Left renal pelvis (tissue), 4 donors: ENCODE data around the gene BEST1. TPM values are rescaled to one million over a fixed set of nuclear protein-coding genes. Genes with fewer than 3 reads are reported as not detected.
"Not testable (repeated sequence)": the region's sequence is repeated elsewhere in the genome, so short reads cannot be mapped to it uniquely, and the experiment has no call there.

Source experiments
- DNase-seq, 4 donors: peaks; one replicate each; pipeline ENCODE4 v3.0.0-alpha.2; 2013; ENCODE audit warnings: low read depth in 4 of 4, low spot score in 3 of 4
- polyA plus RNA-seq, 4 donors: library from polyadenylated mRNA; unstranded; fragments of 120-200 nt; gene quantifications; one replicate each; pipeline ENCODE4 v1.2.1, GENCODE V29; 2013; ENCODE audit not compliant: insufficient read length in 4 of 4

BEST1 gene
- polyA plus RNA-seq, 4 donors: 3.7 to 4.7 (median 4.2) TPM

DNA sequence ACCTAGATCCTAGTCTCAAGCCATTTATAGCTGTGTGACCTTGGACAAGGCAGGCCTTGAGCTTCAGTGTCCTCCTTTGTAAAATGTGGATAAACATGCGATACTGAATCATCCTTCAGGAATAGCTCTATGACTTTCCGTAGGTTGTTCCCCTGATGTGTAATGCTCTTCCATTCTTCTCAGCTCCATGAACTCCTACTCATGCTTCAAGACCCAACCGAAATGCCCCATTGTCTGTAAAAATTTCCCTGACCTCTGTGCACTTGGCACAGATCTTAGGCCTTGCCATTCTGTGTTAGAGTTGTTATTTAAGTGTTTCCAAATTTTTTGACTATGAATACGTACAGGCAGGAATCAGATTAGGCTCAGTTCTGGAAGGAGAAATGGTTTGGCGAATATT, 3.3 kb upstream of the BEST1 start:
- no peak for DNase-seq

DNA sequence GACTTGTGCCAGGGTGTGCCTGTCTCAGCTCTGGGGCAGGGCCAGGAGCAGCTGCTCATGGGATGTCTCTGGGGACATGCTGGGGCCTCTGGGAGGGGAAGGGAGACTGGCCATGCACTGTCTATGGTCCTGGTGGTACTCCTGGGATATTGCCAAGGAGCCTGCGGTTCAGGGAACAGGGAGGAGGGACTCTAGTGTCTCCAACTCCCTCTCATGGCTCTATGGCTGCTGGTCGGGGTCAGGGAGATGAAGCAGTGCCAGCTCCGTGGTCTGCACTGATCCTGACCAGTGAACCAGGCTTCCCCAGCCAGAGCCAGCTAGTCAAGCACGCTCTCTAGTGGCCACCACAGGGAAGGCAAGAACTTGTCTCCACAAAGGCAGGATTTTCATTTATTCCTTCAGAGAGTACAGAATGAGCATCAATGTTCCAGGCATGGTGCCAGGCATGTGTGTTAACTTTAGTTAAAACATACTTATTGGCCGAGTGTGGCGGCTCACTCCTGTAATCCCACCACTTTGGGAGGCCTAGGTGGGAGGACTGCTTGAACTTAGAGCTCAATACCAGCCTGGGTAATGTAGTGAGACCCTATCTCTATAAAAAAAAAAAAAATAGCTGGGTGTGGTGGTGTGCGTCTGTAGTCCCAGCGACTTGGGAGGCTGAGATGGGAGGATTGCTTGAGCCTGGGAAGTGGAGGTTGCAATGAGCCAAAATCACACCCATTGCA, 2.5 kb upstream of the BEST1 start:
- no peak for DNase-seq

DNA sequence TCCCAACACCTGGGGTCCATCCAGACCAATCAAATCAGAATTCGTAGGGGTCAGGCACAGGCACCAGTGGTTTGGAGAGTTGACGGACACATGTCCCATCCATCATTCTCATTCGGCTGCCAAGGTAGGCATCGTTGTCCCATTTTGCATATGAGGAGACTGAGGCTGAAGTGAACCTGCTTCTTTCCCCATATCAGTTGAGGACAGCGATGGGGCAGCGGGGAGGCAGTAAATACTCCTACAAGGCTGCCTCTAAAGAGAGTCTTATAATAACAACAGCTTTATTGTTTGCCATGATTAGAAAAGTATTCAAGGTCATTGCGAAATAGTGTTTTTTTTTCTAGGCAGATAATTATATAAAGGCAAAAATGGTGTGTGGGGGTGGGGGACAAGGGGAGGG, 1.6 kb upstream of the BEST1 start:
- DNase-seq: no peak

DNA sequence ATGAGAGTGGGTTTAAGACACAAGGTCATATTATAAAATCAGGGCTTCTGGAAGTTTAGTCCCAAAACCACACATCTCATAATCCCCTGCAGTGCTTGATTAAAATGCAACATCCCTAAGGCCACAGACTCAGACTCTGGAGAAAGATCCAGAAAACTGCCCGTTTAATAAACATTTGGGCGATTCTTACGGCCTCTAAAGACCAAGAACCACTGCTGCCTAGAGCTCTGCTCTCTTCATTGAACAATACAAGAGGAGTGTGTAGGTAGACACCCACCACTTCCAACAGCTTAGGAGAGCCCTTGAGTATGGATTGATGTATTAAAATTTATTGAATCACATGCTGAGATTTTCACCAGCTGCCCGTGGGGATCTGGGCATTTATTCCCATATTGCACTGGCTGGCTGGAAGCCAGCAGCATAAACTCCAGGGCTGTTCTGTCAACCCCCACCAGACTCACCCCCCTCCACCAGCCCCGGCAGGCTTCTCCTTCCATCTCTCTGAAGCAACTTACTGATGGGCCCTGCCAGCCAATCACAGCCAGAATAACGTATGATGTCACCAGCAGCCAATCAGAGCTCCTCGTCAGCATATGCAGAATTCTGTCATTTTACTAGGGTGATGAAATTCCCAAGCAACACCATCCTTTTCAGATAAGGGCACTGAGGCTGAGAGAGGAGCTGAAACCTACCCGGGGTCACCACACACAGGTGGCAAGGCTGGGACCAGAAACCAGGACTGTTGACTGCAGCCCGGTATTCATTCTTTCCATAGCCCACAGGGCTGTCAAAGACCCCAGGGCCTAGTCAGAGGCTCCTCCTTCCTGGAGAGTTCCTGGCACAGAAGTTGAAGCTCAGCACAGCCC, 749 bp upstream of the BEST1 start:
- no peak for DNase-seq

DNA sequence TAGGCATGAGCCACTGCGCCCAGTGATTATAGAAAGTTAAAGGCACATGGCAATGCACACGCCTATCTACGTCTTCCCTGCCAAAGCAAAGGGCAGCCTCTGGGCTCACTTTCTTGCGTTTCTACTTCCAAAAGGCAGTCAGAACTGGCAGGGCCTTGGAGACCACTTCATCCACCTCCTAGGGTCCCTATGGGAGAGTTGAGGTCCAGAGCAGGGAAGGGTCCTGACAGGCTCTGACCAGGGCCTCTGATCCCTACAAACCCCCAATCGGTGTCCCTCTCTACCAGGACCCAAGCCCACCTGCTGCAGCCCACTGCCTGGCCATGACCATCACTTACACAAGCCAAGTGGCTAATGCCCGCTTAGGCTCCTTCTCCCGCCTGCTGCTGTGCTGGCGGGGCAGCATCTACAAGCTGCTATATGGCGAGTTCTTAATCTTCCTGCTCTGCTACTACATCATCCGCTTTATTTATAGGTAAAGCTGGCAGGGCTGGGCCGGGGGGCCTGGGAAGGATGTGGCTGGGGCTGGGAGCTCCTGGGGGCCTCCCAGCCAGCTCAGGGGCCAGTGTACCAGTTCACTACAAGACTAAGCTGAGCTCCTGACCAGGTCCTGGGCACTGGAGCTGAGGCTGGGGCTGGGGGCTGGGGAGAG, 1.5 kb downstream of the BEST1 start:
- DNase-seq: no peak

DNA sequence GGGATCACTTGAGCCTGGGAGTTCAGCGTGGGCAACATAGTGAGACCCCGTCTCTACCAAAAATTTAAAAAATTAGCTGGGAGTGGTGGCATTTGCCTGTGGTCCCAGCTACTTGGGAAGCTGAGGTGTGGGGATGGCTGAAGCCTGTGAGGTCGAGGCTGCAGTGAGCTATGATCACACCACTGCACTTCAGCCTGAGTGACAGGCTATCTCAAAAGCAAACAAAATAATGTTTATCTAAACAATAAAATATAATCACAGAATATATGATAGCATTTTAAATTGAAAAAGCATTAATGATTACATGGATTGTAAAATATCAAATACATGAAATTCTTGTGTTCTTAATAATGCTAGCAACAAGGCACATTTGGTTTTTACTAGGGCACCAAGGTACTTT, 2.7 kb downstream of the BEST1 start:
- DNase-seq: no peak

DNA sequence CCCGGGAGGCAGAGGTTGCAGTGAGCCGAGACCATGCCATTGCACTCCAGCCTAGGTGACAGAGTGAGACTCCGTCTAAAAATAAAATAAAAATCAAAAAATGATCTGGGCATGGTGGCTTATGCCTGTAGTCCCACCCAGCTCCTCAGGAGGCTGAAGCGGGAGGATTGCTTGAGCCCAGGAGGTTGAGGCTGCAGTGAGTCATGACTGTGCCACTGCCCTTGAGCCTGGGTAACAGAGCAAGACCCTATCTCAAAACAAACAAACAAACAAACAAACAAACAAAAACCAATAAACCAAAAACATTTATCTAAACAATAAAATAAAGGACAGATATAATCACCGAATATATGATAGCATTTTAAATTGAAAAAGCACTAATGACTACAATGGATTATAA, 3.5 kb downstream of the BEST1 start:
- not testable (repeated sequence) for DNase-seq

DNA sequence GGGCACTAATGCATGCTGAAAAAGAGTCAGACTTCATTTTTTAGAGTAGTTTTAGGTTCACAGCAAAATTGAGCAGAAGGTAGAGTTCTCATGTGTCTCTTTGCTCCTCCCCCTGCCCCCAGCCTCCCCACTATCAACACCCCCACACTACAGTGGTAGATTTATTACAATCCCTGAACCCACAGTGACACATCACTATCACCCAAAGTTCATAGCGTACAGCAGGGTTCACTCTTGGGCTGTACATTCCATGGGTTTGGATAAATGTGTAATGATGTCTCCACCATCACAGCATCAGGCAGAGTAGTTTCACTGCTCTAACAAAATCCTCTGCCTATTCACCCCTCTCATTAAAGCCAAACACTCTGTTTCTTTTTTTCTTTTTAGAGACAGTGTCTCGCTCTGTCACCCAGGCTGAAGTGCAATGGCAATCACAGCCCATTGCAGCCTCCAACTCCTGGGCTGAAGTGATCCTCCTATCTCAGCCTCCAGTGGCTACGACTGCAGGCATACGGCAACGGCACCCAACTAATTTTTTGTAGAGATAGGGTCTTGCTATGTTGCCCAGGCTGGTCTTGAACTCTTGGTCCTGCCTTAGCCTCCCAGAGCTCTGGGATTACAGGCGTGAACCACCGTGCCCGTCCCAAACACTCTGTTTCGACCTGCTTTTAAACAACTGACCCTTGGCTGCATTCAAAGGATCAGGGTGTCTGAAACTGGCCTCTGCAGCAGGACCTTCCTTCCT, 4.1 kb downstream of the BEST1 start:
- DNase-seq: no peak

DNA sequence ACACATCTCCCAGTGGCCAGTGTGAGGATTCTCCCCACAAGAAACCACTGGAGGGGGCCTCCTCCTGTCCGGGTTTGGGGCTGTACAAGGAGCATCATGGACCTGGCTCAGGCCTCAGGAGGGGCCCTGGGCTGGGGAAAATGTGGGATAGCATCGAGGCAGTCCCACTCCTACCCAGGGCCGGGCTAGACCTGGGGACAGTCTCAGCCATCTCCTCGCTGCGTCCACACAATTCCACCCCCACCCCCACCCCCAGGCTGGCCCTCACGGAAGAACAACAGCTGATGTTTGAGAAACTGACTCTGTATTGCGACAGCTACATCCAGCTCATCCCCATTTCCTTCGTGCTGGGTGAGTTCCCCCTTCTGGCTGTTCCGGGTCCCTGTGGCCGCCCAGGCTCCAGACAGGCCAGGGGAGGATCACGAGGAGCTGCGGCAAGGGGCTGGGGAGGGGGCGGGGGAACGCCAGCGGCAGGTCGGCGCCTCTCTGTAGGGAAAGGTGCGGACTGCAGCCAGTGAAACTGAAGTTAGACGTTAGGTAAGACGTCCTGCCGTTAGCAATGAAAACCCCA, 4.8 kb downstream of the BEST1 start:
- DNase-seq: no peak

DNA sequence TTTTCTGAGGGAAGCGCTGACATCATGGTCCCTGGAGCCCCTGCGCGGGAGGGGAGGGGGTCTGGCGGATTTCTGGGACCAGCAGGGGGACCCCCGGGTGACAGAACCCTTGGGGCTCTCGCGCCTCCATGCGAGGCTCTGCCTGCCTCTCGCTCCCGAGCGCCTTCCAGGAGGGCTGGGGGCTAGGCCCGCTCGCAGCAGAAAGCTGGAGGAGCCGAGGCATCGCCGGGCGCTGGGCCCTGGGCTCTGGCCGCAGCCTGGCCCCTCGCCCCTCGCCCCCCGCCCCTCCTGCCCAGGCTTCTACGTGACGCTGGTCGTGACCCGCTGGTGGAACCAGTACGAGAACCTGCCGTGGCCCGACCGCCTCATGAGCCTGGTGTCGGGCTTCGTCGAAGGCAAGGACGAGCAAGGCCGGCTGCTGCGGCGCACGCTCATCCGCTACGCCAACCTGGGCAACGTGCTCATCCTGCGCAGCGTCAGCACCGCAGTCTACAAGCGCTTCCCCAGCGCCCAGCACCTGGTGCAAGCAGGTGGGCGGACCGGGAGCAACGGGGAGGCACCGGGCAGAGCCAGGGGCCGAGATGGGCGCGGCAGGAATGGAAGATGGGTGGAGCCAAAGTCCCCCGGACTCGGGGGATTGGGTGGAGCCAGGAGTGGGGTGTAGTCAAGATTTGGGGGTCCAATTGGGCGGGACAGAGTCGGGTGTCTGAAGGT, 5.4 kb downstream of the BEST1 start:
- DNase-seq: no peak

DNA sequence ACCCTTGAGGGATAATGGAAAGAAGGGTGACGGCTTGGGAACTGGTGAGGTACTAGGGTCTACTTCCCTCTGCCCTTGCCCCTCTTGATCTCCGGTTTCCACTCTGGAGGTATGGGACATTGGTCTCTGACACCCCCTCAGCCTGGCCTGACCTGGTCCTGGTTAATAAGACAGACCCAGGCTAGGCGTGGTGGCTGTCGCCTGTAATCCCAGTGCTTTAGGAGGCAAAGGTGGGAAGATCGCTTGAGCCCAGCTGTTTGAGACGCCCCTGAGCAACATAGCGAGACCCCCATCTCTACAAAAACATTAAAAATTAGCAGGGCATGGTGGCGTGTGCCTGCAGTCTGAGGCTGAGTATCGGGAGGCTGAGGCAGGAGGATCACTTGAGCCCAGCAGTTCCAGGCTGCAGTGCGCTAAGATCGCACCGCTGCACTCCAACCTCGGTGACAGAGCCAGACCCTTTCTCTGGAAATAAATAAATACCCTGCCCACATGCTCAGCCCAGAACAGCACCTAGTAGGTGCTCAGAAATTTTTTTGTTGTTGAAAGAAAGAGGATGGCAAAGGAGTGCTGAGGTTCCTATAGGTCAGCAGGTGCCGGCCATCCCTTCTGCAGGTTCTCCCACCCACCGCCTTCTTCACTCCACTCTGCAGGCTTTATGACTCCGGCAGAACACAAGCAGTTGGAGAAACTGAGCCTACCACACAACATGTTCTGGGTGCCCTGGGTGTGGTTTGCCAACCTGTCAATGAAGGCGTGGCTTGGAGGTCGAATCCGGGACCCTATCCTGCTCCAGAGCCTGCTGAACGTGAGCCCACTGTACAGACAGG, 6.3 kb downstream of the BEST1 start:
- no peak for DNase-seq

DNA sequence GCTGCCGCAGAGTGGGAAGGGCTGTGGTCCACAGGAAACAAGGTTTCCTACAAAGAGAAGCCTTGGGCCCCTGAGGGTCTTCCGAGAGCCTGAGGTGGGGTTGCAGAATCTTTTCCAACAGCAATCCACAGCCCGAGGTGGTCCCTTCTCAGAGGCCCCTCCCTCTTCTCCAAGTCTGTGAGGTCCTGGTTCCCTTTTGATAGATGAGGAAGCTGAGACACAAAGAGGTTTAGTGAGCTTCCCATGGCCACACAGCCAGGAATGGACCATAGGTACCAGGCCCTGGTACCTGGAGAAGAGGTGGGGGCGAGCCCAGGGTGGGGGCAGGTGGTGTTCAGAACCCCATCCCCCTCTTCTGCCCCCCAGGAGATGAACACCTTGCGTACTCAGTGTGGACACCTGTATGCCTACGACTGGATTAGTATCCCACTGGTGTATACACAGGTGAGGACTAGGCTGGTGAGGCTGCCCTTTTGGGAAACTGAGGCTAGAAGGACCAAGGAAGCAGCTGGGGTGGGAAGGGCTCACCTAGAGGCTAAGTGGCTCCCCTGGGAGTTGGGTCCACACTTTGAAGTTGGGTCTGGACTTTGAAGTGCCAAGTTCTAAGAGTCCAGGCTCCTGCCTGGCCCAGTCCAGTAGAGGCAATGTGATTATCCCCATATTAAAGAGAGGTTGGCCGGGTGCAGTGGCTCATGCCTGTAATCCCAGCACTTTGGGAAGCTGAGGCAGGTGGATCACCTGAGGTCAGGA, 7.0 kb downstream of the BEST1 start:
- DNase-seq: no peak

DNA sequence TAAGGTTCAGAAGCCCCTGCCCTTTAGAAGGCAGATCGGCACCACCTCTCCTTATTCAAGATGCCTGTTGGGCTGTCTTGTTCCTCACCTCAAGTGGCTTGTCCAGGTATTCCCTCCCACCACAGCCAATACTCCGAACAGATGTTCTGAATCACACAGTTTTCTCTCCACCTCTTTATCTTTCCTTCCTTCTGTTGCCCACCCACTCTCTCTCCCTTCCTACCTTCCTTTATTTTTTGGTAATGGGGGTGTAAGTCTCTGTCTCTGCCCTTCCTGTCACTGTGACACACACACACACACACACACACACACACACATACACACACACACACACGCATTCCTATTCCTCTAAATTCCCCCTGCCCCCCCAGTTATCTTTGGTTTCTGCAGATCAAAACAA, 8.4 kb downstream of the BEST1 start:
- DNase-seq: no peak

DNA sequence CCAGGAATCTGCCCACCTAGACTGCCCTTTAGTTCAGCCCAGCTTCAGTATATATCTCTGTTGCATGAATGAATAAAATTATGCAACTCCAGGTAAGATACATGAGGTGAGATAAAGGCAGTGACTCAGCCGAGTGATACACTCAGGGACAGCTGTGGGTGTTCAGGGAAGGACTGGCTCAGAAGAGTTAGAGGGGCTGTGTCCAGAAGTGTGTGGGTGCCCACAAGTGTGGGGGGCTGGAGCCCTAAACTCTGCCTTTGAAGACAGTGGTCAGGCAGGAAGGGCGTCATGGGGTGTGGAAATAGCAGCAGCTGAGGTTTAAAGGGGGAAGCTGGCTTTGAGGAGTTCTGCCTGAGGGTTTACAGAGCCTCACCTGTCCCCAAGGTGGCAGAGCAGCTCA, 9.0 kb downstream of the BEST1 start:
- DNase-seq: no peak

DNA sequence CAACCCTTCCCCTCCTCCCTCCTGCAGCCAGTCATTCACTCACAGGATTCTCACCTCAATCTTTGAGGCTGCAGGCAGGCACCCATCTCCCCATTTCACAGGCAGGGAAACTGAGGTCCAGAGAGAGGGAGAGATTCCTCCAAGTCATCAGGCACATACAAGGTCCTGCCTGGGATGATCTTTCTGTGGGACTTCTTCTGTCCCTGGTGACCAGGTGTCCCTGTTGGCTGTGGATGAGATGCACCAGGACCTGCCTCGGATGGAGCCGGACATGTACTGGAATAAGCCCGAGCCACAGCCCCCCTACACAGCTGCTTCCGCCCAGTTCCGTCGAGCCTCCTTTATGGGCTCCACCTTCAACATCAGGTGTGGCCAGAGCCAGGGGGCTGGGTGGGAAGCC, 9.5 kb downstream of the BEST1 start:
- no peak for DNase-seq

DNA sequence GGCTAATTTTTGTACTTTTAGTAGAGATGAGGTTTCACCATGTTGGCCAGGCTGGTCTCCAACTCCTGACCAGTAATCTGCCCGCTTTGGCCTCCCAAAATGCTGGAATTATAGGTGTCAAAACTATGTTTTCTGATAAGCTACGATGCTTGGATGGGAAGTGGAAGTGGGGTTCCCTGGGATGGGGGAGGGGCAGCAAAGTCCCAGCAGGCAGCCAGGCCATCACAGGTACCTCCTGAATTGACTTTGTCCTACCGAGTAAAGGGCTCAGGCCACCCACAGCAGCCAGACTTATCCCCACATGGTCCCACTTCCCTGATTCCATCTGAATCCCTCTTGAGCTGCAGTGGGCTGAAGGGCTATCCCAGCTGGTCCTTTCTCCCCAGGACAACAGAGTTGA, 10.4 kb downstream of the BEST1 start:
- no peak for DNase-seq

DNA sequence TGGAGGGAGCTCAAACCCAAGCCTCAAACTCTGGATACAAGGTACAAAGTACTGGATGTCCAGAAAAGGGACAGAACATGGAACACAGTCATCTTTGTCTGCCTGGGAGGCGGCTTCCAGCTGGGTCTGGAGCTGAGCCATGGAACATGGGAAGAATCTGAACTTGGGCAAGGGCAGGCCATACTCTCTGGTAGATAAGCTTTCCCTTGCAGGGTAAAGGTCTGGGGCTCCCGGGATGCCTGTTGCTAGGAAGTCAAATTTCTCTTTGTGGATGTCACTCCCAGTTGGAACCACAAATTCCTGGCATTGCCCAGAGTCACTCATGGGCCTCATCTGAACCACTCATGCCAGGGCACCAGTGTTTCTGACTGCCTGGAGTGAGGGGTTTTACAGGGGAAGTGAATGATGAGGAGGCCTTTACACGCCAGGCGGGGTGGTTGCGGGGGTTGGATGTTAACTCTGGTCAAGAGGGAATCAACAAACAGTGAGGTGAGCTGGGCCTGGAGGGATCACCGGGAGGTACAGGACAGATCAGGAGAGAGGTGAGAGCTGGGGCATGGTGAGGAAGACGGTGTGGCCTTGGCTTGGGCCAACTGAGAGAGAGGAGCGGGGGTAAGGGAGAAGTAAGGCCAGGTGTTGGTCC, 11.5 kb downstream of the BEST1 start:
- DNase-seq: no peak
